Measurements from ENCODE around the gene SLC34A2.

- TF ChIP-seq CTCF (IDR thresholded peaks at IDR 0.05) = no peak
- TF ChIP-seq POLR2AphosphoS5 (IDR thresholded peaks at IDR 0.05) = no peak
Measured at GRCh38 chr4:25677943-25678342, 22.3 kb downstream of the SLC34A2 start.

Measured in stomach (tissue), 4 donors.